ENCODE data around the gene LIMS2.
A peak's percentile ranks its signal among the peaks of the same experiment; 100 is the strongest.

The LIMS2 gene

GRCh38 chr2:127648321-127648720 lies 27.0 kb downstream of the LIMS2 start:
- Histone ChIP-seq H2AK5ac (ENCODE audit: low read depth, low read length) (peak overlapping the region; percentile 1), H2BK12ac (ENCODE audit: low read length) (peak overlapping the region; percentile 75), H2BK120ac (ENCODE audit: low read depth, low read length) (no peak overlapping the region), H2BK15ac (ENCODE audit: low read length) (no peak overlapping the region), H3K27ac (replicated peaks; ENCODE audit: low read length) (no peak overlapping the region), H3K23ac (ENCODE audit: low read depth, low read length, poor library complexity) (no peak overlapping the region), H3K4me1 (ENCODE audit: control insufficient read depth in 2 of 2, insufficient read depth in 1 of 2, low read depth in 1 of 2, low read length in 2 of 2) (peaks cover 13 to 14% of the 10 kb centered on the region in 2 donors), H3K14ac (ENCODE audit: low read length) (no peak overlapping the region), H2BK5ac (ENCODE audit: low read length) (no peak overlapping the region), H3K4me3 (ENCODE audit: low read length in 2 of 2) (no peak overlapping the region), H4K8ac (ENCODE audit: low read depth, low read length) (no peak overlapping the region), H4K91ac (ENCODE audit: low read depth, low read length, poor library complexity) (peak overlapping the region; percentile 86), H3K4ac (ENCODE audit: low read length) (peak overlapping the region; percentile 57), H3K36me3 (replicated peaks in 1 of 2; ENCODE audit: control insufficient read depth in 2 of 2, insufficient read depth in 2 of 2, low read length in 2 of 2) (no peaks in the 10 kb centered on the region), H3K18ac (ENCODE audit: low read length) (peak overlapping the region; percentile 53), H3K4me2 (ENCODE audit: insufficient read depth, low read length, poor library complexity, severe bottlenecking) (no peak overlapping the region), H3K79me1 (ENCODE audit: low read depth, low read length) (no peaks in the 10 kb centered on the region), H3K9ac (ENCODE audit: low read depth, low read length, poor library complexity) (no peak overlapping the region), H3K9me3 (replicated peaks in 1 of 2; ENCODE audit: control insufficient read depth in 2 of 2, insufficient read depth in 1 of 2, low read depth in 1 of 2, low read length in 2 of 2) (peaks cover 0 to 2% of the 10 kb centered on the region in 2 donors), H2AFZ (ENCODE audit: low read length) (no peak overlapping the region), H3K27me3 (ENCODE audit: control insufficient read depth in 3 of 3, insufficient read depth in 3 of 3, low read depth in 1 of 3, low read length in 3 of 3) (peaks cover 0 to 2% (median 2%) of the 10 kb centered on the region in 3 experiments)
- WGBS, 2 donors (ENCODE audit: extremely low coverage in 2 of 2, insufficient read length in 2 of 2, insufficient replicate concordance in 1 of 2) = no CpG with 5 or more reads among the region's 6 CpGs
- DNase-seq (ENCODE audit: low spot score) = no peak

- H3K4me1 ChIP-seq (ENCODE audit: control insufficient read depth in 2 of 2, insufficient read depth in 1 of 2, low read depth in 1 of 2, low read length in 2 of 2) = peaks cover 14 to 16% of the 10 kb centered on the region in 2 donors
- H3K4me3 ChIP-seq (ENCODE audit: low read length in 2 of 2) = no peak overlapping the region
- no peak for DNase-seq (ENCODE audit: low spot score)
- peaks cover 0 to 2% of the 10 kb centered on the region in 2 donors for H3K9me3 ChIP-seq (replicated peaks in 1 of 2; ENCODE audit: control insufficient read depth in 2 of 2, insufficient read depth in 1 of 2, low read depth in 1 of 2, low read length in 2 of 2)
- H3K18ac ChIP-seq (ENCODE audit: low read length) = peak overlapping the region; percentile 72
- H3K79me1 ChIP-seq (ENCODE audit: low read depth, low read length) = no peaks in the 10 kb centered on the region
- peaks cover 0 to 2% (median 2%) of the 10 kb centered on the region in 3 experiments for H3K27me3 ChIP-seq (ENCODE audit: control insufficient read depth in 3 of 3, insufficient read depth in 3 of 3, low read depth in 1 of 3, low read length in 3 of 3)
- H4K8ac ChIP-seq (ENCODE audit: low read depth, low read length) = no peak overlapping the region
- no peaks in the 10 kb centered on the region for H3K36me3 ChIP-seq (replicated peaks in 1 of 2; ENCODE audit: control insufficient read depth in 2 of 2, insufficient read depth in 2 of 2, low read length in 2 of 2)
- no peak overlapping the region for H3K4me2 ChIP-seq (ENCODE audit: insufficient read depth, low read length, poor library complexity, severe bottlenecking)
- peak overlapping the region; percentile 39 for H3K4ac ChIP-seq (ENCODE audit: low read length)
- H2BK5ac ChIP-seq (ENCODE audit: low read length) = no peak overlapping the region
- no CpG with 5 or more reads among the region's 16 CpGs for WGBS, 2 donors (ENCODE audit: extremely low coverage in 2 of 2, insufficient read length in 2 of 2, insufficient replicate concordance in 1 of 2)
- H3K14ac ChIP-seq (ENCODE audit: low read length) = peak overlapping the region; percentile 85
- no peak overlapping the region for H3K27ac ChIP-seq (replicated peaks; ENCODE audit: low read length)
- H2AFZ ChIP-seq (ENCODE audit: low read length) = peak overlapping the region; percentile 49
- peak overlapping the region; percentile 78 for H2BK12ac ChIP-seq (ENCODE audit: low read length)
- peak overlapping the region; percentile 94 for H2AK5ac ChIP-seq (ENCODE audit: low read depth, low read length)
- no peak overlapping the region for H2BK120ac ChIP-seq (ENCODE audit: low read depth, low read length)
- H2BK15ac ChIP-seq (ENCODE audit: low read length) = peak overlapping the region; percentile 97
- peak overlapping the region; percentile 67 for H3K9ac ChIP-seq (ENCODE audit: low read depth, low read length, poor library complexity)
- H3K23ac ChIP-seq (ENCODE audit: low read depth, low read length, poor library complexity) = peak overlapping the region; percentile 81
- no peak overlapping the region for H4K91ac ChIP-seq (ENCODE audit: low read depth, low read length, poor library complexity)
Measured at GRCh38 chr2:127647242-127648190, 27.8 kb downstream of the LIMS2 start.

- H2AK5ac ChIP-seq (ENCODE audit: low read depth, low read length) = peak overlapping the region; percentile 94
- H3K23ac ChIP-seq (ENCODE audit: low read depth, low read length, poor library complexity) = peak overlapping the region; percentile 81
- peak overlapping the region; percentile 68 for H2BK120ac ChIP-seq (ENCODE audit: low read depth, low read length)
- no peak overlapping the region for H3K4me3 ChIP-seq (ENCODE audit: low read length in 2 of 2)
- peak overlapping the region; percentile 78 for H3K18ac ChIP-seq (ENCODE audit: low read length)
- no peak overlapping the region for H4K91ac ChIP-seq (ENCODE audit: low read depth, low read length, poor library complexity)
- H3K36me3 ChIP-seq (replicated peaks in 1 of 2; ENCODE audit: control insufficient read depth in 2 of 2, insufficient read depth in 2 of 2, low read length in 2 of 2) = no peaks in the 10 kb centered on the region
- H3K14ac ChIP-seq (ENCODE audit: low read length) = no peak overlapping the region
- H3K79me1 ChIP-seq (ENCODE audit: low read depth, low read length) = no peaks in the 10 kb centered on the region
- H3K4ac ChIP-seq (ENCODE audit: low read length) = no peak overlapping the region
- peaks cover 0 to 2% of the 10 kb centered on the region in 2 donors for H3K9me3 ChIP-seq (replicated peaks in 1 of 2; ENCODE audit: control insufficient read depth in 2 of 2, insufficient read depth in 1 of 2, low read depth in 1 of 2, low read length in 2 of 2)
- peaks cover 0 to 2% (median 0%) of the 10 kb centered on the region in 3 experiments for H3K27me3 ChIP-seq (ENCODE audit: control insufficient read depth in 3 of 3, insufficient read depth in 3 of 3, low read depth in 1 of 3, low read length in 3 of 3)
- no peak overlapping the region for H3K27ac ChIP-seq (replicated peaks; ENCODE audit: low read length)
- H2BK15ac ChIP-seq (ENCODE audit: low read length) = peak overlapping the region; percentile 97
- peak overlapping the region; percentile 93 for H2BK12ac ChIP-seq (ENCODE audit: low read length)
- no peak for DNase-seq (ENCODE audit: low spot score)
- no peak overlapping the region for H3K9ac ChIP-seq (ENCODE audit: low read depth, low read length, poor library complexity)
- H4K8ac ChIP-seq (ENCODE audit: low read depth, low read length) = no peak overlapping the region
- peak overlapping the region; percentile 58 for H2BK5ac ChIP-seq (ENCODE audit: low read length)
- WGBS, 2 donors (ENCODE audit: extremely low coverage in 2 of 2, insufficient read length in 2 of 2, insufficient replicate concordance in 1 of 2) = no CpG with 5 or more reads among the region's 24 CpGs
- peak overlapping the region; percentile 83 for H2AFZ ChIP-seq (ENCODE audit: low read length)
- peaks cover 12 to 16% of the 10 kb centered on the region in 2 donors for H3K4me1 ChIP-seq (ENCODE audit: control insufficient read depth in 2 of 2, insufficient read depth in 1 of 2, low read depth in 1 of 2, low read length in 2 of 2)
- no peak overlapping the region for H3K4me2 ChIP-seq (ENCODE audit: insufficient read depth, low read length, poor library complexity, severe bottlenecking)
Measured at GRCh38 chr2:127646487-127647241, 28.7 kb downstream of the LIMS2 start.

Measured in neuronal stem cell (in vitro differentiated cells).